ENCODE measurements around the gene RANBP3L.

DNA sequence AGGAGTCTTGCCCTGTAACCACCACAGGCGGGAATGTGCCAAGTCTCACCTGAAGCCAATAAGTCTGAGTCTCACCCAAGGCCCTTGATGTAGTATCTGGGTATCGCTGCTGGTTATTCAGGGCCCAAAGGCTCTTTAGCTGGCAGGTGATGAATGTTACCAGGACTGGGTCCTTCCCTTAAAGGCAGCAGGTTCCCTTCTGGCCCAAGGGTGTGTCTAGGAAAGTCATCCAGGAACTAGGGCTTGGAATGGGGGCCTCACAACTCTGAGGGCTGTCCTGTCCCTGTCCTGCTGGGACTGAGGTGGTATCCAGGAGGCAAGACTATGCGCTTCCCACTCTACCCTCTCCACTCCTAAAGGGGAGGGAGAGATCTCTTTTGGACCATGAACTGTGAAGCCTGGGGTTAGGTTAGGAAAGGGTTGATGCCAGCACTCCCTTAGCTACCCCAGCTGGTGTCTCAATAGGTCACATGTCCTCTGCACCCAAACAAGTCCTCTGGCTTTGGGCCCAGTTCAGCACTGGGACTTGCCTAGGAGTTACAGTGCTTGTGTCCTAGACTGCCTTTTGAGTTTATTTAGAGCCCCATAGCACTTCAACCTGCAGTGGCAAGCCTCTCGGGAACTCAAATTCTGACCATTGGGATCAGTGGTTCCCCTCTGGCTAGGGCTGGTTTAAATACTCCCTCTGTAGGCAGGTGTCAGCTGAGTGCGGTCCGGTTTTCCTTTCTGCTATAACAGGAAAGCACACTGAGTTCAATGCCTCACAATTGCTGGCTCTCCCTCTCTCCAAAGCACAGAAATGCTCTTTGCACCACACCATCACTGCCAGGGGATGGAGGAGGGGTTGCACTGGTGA, 22.5 kb upstream of the RANBP3L start:
- TF ChIP-seq, protein P1, sequence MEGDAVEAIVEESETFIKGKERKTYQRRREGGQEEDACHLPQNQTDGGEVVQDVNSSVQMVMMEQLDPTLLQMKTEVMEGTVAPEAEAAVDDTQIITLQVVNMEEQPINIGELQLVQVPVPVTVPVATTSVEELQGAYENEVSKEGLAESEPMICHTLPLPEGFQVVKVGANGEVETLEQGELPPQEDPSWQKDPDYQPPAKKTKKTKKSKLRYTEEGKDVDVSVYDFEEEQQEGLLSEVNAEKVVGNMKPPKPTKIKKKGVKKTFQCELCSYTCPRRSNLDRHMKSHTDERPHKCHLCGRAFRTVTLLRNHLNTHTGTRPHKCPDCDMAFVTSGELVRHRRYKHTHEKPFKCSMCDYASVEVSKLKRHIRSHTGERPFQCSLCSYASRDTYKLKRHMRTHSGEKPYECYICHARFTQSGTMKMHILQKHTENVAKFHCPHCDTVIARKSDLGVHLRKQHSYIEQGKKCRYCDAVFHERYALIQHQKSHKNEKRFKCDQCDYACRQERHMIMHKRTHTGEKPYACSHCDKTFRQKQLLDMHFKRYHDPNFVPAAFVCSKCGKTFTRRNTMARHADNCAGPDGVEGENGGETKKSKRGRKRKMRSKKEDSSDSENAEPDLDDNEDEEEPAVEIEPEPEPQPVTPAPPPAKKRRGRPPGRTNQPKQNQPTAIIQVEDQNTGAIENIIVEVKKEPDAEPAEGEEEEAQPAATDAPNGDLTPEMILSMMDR (IDR thresholded peaks at IDR 0.05; ENCODE audit: low read depth, low read length, missing input control): no peak
- TF ChIP-seq, protein P2, sequence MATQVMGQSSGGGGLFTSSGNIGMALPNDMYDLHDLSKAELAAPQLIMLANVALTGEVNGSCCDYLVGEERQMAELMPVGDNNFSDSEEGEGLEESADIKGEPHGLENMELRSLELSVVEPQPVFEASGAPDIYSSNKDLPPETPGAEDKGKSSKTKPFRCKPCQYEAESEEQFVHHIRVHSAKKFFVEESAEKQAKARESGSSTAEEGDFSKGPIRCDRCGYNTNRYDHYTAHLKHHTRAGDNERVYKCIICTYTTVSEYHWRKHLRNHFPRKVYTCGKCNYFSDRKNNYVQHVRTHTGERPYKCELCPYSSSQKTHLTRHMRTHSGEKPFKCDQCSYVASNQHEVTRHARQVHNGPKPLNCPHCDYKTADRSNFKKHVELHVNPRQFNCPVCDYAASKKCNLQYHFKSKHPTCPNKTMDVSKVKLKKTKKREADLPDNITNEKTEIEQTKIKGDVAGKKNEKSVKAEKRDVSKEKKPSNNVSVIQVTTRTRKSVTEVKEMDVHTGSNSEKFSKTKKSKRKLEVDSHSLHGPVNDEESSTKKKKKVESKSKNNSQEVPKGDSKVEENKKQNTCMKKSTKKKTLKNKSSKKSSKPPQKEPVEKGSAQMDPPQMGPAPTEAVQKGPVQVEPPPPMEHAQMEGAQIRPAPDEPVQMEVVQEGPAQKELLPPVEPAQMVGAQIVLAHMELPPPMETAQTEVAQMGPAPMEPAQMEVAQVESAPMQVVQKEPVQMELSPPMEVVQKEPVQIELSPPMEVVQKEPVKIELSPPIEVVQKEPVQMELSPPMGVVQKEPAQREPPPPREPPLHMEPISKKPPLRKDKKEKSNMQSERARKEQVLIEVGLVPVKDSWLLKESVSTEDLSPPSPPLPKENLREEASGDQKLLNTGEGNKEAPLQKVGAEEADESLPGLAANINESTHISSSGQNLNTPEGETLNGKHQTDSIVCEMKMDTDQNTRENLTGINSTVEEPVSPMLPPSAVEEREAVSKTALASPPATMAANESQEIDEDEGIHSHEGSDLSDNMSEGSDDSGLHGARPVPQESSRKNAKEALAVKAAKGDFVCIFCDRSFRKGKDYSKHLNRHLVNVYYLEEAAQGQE (IDR thresholded peaks at IDR 0.05): peak; percentile 98
- TF ChIP-seq, protein P3, sequence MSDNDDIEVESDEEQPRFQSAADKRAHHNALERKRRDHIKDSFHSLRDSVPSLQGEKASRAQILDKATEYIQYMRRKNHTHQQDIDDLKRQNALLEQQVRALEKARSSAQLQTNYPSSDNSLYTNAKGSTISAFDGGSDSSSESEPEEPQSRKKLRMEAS (IDR thresholded peaks at IDR 0.05): peak; percentile 72

Data from liver (tissue), 2 donors.